HG03175 (cell line): ENCODE data around the gene RNPEP.
A peak's percentile ranks its signal among the peaks of the same experiment; 100 is the strongest.
"Not testable (repeated sequence)": the region's sequence is repeated elsewhere in the genome, so short reads cannot be mapped to it uniquely, and the experiment has no call there.

Source experiments
- ATAC-seq: cut with Tn5 transposase; IDR thresholded peaks from one replicate; pipeline ENCODE4 v1.9.1; 2021; ENCODE audit warnings: mild to moderate bottlenecking, moderate library complexity; ENCODE audit not compliant: unreplicated experiment

RNPEP gene

GRCh38 chr1:202034149-202034682, 51.8 kb downstream of the RNPEP start:
- ATAC-seq: no peak

GRCh38 chr1:202034683-202035462, 52.4 kb downstream of the RNPEP start:
- ATAC-seq: peak; percentile 49

- ATAC-seq: no peak
Measured at GRCh38 chr1:202036595-202037387, 54.3 kb downstream of the RNPEP start.

GRCh38 chr1:202037706-202038296, 55.4 kb downstream of the RNPEP start:
- no peak for ATAC-seq

- peak; percentile 56 for ATAC-seq
Measured at GRCh38 chr1:202038688-202039346, 56.4 kb downstream of the RNPEP start.

GRCh38 chr1:202045705-202046104, 63.3 kb downstream of the RNPEP start:
- ATAC-seq: no peak

- ATAC-seq: no peak
Measured at GRCh38 chr1:202046227-202046626, 63.8 kb downstream of the RNPEP start.

GRCh38 chr1:202046748-202047708, 64.6 kb downstream of the RNPEP start:
- no peak for ATAC-seq

- ATAC-seq: no peak
Measured at GRCh38 chr1:202047977-202048376, 65.5 kb downstream of the RNPEP start.

GRCh38 chr1:202049129-202049528, 66.7 kb downstream of the RNPEP start:
- ATAC-seq: no peak

- no peak for ATAC-seq
Measured at GRCh38 chr1:202054094-202054493, 71.6 kb downstream of the RNPEP start.

- ATAC-seq: not testable (repeated sequence)
Measured at GRCh38 chr1:202054673-202055072, 72.2 kb downstream of the RNPEP start.
